HepG2 (cell line): ENCODE measurements around the gene HNRNPR. TPM values are rescaled to one million over a fixed set of nuclear protein-coding genes. Genes with fewer than 3 reads are reported as not detected.

ENCODE experiments used
- ATAC-seq: fragments of 200-7000 bp; cut with Tn5 transposase; 3 replicates; pipeline ENCODE4 v1.9.1; 2020; ENCODE audit warnings: mild to moderate bottlenecking, moderate library complexity
- BruUV-seq: library from RNA; stranded (reverse); fragments of 400-500 nt; replicated peaks from 2 replicates; lab custom pipeline; 2021; lab: Mats Ljungman, UMichigan
- CTCF ChIA-PET: fragments of 300-600 bp; formaldehyde crosslinking; extraction: SDS; loops from one replicate; lab custom pipeline; 2021; ENCODE audit warnings: low total read pairs, inconsistent platforms, low intra/inter-chr PET ratio; lab: Yijun Ruan, JAX
- POLR2A ChIA-PET: fragments of 350-600 bp; sonication (Branson Sonifier 250); formaldehyde crosslinking; loops from one replicate; lab custom pipeline; 2020; ENCODE audit warnings: antibody characterized with exemption, inconsistent platforms; lab: Yijun Ruan, JAX
- DNase-seq: peaks from one replicate; pipeline ENCODE4 v3.0.0-alpha.2; 2015; ENCODE audit warnings: low spot score
- FAIRE-seq: peaks from 3 replicates; lab custom pipeline; 2011; peaks lifted over from hg19 to GRCh38; lab: Jason Lieb, UNC
- H2AFZ ChIP-seq: one replicate; pipeline ENCODE4 v1.6.1; 2011; ENCODE audit warnings: low read length, inconsistent platforms
- H3K27ac ChIP-seq: fragments of 300-600 bp; 3 replicates; pipeline ENCODE4 v1.8.0; 2011; ENCODE audit warnings: mixed run types, mild to moderate bottlenecking, mixed read lengths, low read length, inconsistent platforms; ENCODE audit not compliant: insufficient read depth; ENCODE audit errors: extremely low read length
- H3K27me3 ChIP-seq, 2 experiments: fragments of 200-600 bp in 1 of 2; 2 replicates in 1 of 2; 3 replicates in 1 of 2; pipeline versions ENCODE4 v1.6.0 to v1.8.0; 2011; ENCODE audit warnings: low read length in 2 of 2, mild to moderate bottlenecking in 2 of 2, moderate library complexity in 2 of 2, inconsistent platforms in 1 of 2; ENCODE audit not compliant: insufficient read depth in 2 of 2, control insufficient read depth in 1 of 2
- H3K36me3 ChIP-seq, 2 experiments: fragments of 200-600 bp in 1 of 2; replicated peaks in 1 of 2; 2 replicates in 1 of 2; 3 replicates in 1 of 2; pipeline versions ENCODE4 v1.5.1 to v1.8.0; 2011; ENCODE audit warnings: low read length in 2 of 2, inconsistent platforms in 1 of 2; ENCODE audit not compliant: insufficient read depth in 2 of 2, control insufficient read depth in 1 of 2
- H3K4me1 ChIP-seq: 2 replicates; pipeline ENCODE4 v1.5.1; 2012; ENCODE audit warnings: low read length, inconsistent platforms; ENCODE audit not compliant: insufficient read depth
- H3K4me2 ChIP-seq: 2 replicates; pipeline ENCODE4 v1.6.0; 2011; ENCODE audit warnings: low read depth, low read length, inconsistent platforms
- H3K4me3 ChIP-seq, 3 experiments: fragments of 200-600 bp in 1 of 3; sonication (generic), shearing (Covaris generic) in 1 of 3; replicated peaks in 1 of 3; 2 replicates each; pipeline ENCODE4 v1.5.1; 2011 to 2016; ENCODE audit warnings: low read length in 3 of 3, inconsistent platforms in 2 of 3, low read depth in 2 of 3, mild to moderate bottlenecking in 2 of 3, control low read depth in 1 of 3, mixed read lengths in 1 of 3; ENCODE audit not compliant: insufficient read depth in 1 of 3
- H3K79me2 ChIP-seq: one replicate; pipeline ENCODE4 v1.6.1; 2011; ENCODE audit warnings: low read length, inconsistent platforms; ENCODE audit not compliant: insufficient read depth
- H3K9ac ChIP-seq: 2 replicates; pipeline ENCODE4 v1.6.0; 2011; ENCODE audit warnings: mild to moderate bottlenecking, low read depth, low read length, inconsistent platforms; ENCODE audit not compliant: insufficient read depth
- H3K9me3 ChIP-seq: 2 replicates; pipeline ENCODE4 v1.5.1; 2012; ENCODE audit warnings: mild to moderate bottlenecking, low read length
- H4K20me1 ChIP-seq: 2 replicates; pipeline ENCODE4 v1.6.0; 2011; ENCODE audit warnings: inconsistent platforms, mild to moderate bottlenecking, low read length, moderate library complexity; ENCODE audit not compliant: insufficient read depth
- ATAD3A ChIP-seq: sonication (generic); formaldehyde crosslinking; IDR thresholded peaks from 2 replicates; pipeline ENCODE4 v1.4.0; 2020; ENCODE audit warnings: missing genetic modification reagents
- MTA1 ChIP-seq: sonication (generic); formaldehyde crosslinking; IDR thresholded peaks from 2 replicates; pipeline ENCODE4 v1.4.0; 2020; ENCODE audit warnings: missing genetic modification reagents, mild to moderate bottlenecking, borderline replicate concordance
- SNAI1 ChIP-seq: sonication (generic); formaldehyde crosslinking; IDR thresholded peaks from 2 replicates; pipeline ENCODE4 v1.5.0; 2020; ENCODE audit warnings: mild to moderate bottlenecking, missing genetic modification reagents, borderline replicate concordance
- ZNF878 ChIP-seq: sonication (generic); formaldehyde crosslinking; IDR thresholded peaks from 2 replicates; pipeline ENCODE4 v1.8.1; 2023; ENCODE audit warnings: mild to moderate bottlenecking, missing genetic modification reagents, moderate library complexity
- WGBS: methylation state at CpG from one replicate; pipeline ENCODE4 v1.1.6; 2017; ENCODE audit warnings: low lambda C conversion rate; 5-methylcytosine and 5-hydroxymethylcytosine counted together
- in situ Hi-C: cut with HindIII; loops from 2 replicates; pipeline ENCODE4 v1.10.0; 2017; ENCODE audit warnings: low pct_unique_long_range_greater_than_20kb; ENCODE audit not compliant: extremely low pct_ligation_motif_present
- intact Hi-C: fragments of 100-400 bp; cut with micrococcal nuclease; formaldehyde crosslinking; loops from one replicate; pipeline ENCODE4 v1.10.0; 2022; ENCODE audit not compliant: unreplicated experiment
- polyA plus RNA-seq, 8 experiments: library from polyadenylated mRNA; depleted of rRNA in 3 of 8; stranded (reverse) in 7 of 8; unstranded in 1 of 8; fragments of >200 nt; fragmentation: Illumina TruSeq in 4 of 8; extraction: Trizol in 4 of 8; gene quantifications; 2 replicates each; pipeline versions ENCODE4 v1.2.1 to v1.2.3, GENCODE V29; 2011 to 2016; ENCODE audit warnings: low read depth in 4 of 8, missing spikeins in 1 of 8, mixed read lengths in 1 of 8; ENCODE audit not compliant: insufficient read depth in 1 of 8
- total RNA-seq, 5 experiments: library from RNA; depleted of rRNA; stranded (reverse); fragments of >200 nt; fragmentation: Illumina TruSeq; extraction: Trizol; gene quantifications; 2 replicates each; pipeline ENCODE4 v1.2.3, GENCODE V29; 2016; ENCODE audit warnings: low read depth in 1 of 5
- TF ChIP-seq, protein P1 (sequence below): sonication (generic); formaldehyde crosslinking; IDR thresholded peaks from 2 replicates; pipeline ENCODE4 v1.4.0; 2020; ENCODE audit warnings: missing genetic modification reagents, borderline replicate concordance

HNRNPR gene
- total and polyA plus RNA-seq, 2 of the 13 experiments (the other 11 are each of a cell fraction or from before 2014, with no cell fraction given): 133 to 216 TPM

DNA sequence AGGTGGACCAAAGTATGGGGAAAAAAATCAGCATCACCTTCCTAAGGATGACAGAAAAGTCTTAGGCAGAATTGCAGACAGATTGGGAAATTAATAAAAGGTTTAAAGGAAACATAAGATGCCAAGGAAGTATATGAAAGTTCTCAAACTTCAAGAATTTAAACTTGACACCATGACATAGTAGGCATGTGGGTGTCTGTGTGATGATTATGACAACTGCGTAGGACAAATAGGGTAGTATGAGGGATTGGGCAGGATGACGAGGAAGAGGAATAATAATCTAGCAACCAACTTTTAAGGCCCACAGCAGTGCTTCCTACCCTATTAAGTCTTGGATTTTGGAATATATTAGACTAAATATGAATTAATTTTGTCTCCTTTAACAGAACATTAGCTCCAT lies 52.4 kb downstream of the HNRNPR start:
- CTCF ChIA-PET: no interaction called here
- TSS peak; percentile 5 for BruUV-seq

More for the DNA sequence above, 52.4 kb downstream of the HNRNPR start:
- no peaks in the 10 kb centered on the region for H3K27me3 ChIP-seq
- DNase-seq: no peak
- H3K9ac ChIP-seq: no peak overlapping the region
- no peak overlapping the region for H3K4me3 ChIP-seq
- H3K4me1 ChIP-seq: no peaks in the 10 kb centered on the region
- intact Hi-C loops: no loop called here
- 95% methylated on average over 2 of the region's 2 CpGs for WGBS
- POLR2A ChIA-PET: no interaction called here
- in situ Hi-C loops: no loop called here
- H3K36me3 ChIP-seq: peaks cover 0 to 8% of the 10 kb centered on the region in 2 experiments; a peak in 4 of 5 replicates
- no peak overlapping the region for H2AFZ ChIP-seq
- H4K20me1 ChIP-seq: no peaks in the 10 kb centered on the region
- no peak for ATAC-seq
- no peak overlapping the region for H3K27ac ChIP-seq
- H3K4me2 ChIP-seq: no peak overlapping the region
- FAIRE-seq: no peak
- no peaks in the 10 kb centered on the region for H3K79me2 ChIP-seq
- no peak for TF ChIP-seq MTA1
- TF ChIP-seq, protein P1, sequence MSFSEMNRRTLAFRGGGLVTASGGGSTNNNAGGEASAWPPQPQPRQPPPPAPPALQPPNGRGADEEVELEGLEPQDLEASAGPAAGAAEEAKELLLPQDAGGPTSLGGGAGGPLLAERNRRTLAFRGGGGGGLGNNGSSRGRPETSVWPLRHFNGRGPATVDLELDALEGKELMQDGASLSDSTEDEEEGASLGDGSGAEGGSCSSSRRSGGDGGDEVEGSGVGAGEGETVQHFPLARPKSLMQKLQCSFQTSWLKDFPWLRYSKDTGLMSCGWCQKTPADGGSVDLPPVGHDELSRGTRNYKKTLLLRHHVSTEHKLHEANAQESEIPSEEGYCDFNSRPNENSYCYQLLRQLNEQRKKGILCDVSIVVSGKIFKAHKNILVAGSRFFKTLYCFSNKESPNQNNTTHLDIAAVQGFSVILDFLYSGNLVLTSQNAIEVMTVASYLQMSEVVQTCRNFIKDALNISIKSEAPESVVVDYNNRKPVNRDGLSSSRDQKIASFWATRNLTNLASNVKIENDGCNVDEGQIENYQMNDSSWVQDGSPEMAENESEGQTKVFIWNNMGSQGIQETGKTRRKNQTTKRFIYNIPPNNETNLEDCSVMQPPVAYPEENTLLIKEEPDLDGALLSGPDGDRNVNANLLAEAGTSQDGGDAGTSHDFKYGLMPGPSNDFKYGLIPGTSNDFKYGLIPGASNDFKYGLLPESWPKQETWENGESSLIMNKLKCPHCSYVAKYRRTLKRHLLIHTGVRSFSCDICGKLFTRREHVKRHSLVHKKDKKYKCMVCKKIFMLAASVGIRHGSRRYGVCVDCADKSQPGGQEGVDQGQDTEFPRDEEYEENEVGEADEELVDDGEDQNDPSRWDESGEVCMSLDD (CRISPR knock-in tag): no peak
- no peak for TF ChIP-seq ATAD3A
- TF ChIP-seq SNAI1: no peak
- TF ChIP-seq ZNF878 (CRISPR knock-in tag): no peak
- TF ChIP-seq, all 625 proteins: peak for 0
- no peaks in the 10 kb centered on the region for H3K9me3 ChIP-seq
